ENCODE measurements around the gene CARD9. TPM values are rescaled to one million over a fixed set of nuclear protein-coding genes. Genes with fewer than 3 reads are reported as not detected.

Gene CARD9
- total RNA-seq, 3 donors from 2014 or later (not counting 1 experiment from before 2014, with no cell fraction given): 1.6 to 4.2 (median 4.0) TPM

DNA sequence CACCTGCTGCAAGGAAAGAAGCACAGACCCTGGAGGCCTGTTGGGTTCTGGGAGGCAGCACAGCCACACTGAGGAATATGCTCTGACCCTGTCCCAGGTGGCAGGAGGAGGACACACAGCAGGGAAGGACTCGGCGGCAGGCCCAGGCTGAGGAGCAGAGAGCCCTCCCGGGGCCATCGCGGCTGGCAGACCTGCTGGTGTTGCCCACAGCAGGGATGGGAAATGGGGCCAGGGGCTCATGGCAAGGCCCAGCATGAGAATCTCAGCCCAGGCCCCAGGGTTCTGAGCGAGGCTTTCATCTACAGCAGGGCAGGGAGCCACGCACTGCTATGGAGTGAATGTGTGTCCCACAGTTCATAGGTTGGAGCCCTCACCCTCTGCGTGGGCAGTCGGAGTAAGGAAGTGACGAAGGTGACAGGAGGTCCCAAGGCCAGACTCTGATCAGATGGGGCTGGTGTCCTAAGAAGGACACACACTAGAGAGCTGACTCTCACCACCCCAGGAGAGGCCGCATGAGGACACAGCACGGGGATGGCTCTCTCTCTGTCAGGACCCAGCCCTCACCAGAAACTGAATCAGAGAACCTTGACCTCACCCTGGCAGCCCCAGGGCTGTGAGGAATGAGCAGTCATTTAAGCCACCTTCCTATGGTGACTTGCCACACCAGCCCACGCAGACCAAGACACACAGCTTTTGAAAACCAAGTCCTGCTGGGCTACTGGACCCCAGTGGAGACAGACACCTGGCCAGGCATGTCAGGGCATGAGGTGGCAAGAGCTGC, 56.4 kb downstream of the CARD9 start:
- no peaks in the 10 kb centered on the region for H3K36me3 ChIP-seq (ENCODE audit: control insufficient read depth, insufficient read depth, low read length)

GRCh38 chr9:136316271-136316751, 57.2 kb downstream of the CARD9 start:
- 28% methylated on average over 23 of the region's 23 CpGs for WGBS (ENCODE audit: insufficient coverage)
- H3K4me3 Mint-ChIP-seq: peak overlapping the region; percentile 89
- ATAC-seq: peak; percentile 73 to 83 (median 82)

More for the DNA sequence above, 56.4 kb downstream of the CARD9 start:
- no peaks in the 10 kb centered on the region for H3K36me3 Mint-ChIP-seq
- peak overlapping the region; percentile 89 for H3K4me3 Mint-ChIP-seq
- H3K4me3 ChIP-seq (ENCODE audit: low read length): no peak overlapping the region
- H3K9me3 Mint-ChIP-seq: peaks cover 4 to 8% of the 10 kb centered on the region in 2 donors
- peaks cover 33 to 35% of the 10 kb centered on the region in 2 donors for H3K4me1 Mint-ChIP-seq
- H3K27me3 Mint-ChIP-seq (ENCODE audit: low read depth in 2 of 2): peaks cover 0 to 8% of the 10 kb centered on the region in 2 donors
- H3K27me3 ChIP-seq (ENCODE audit: control insufficient read depth, insufficient read depth, low read length): no peaks in the 10 kb centered on the region
- WGBS (ENCODE audit: insufficient coverage): 89% methylated on average over 13 of the region's 13 CpGs
- peaks cover 29% of the 10 kb centered on the region for H3K9me3 ChIP-seq (ENCODE audit: control insufficient read depth, insufficient read depth, low read length)
- peaks cover 35% of the 10 kb centered on the region for H3K4me1 ChIP-seq (ENCODE audit: control insufficient read depth, insufficient read depth, low read length)
- peak overlapping the region; percentile 83 for H3K27ac ChIP-seq (ENCODE audit: low read length)
- ATAC-seq (no peak), DNase-seq (no peak)
- H3K27ac Mint-ChIP-seq: peak overlapping the region; percentile 95 to 99
- TF ChIP-seq CTCF (IDR thresholded peaks at IDR 0.05): no peak
- intact Hi-C loops (cut with micrococcal nuclease): loop anchor here (10.0 kb wide), 3 partner anchors 48 to 1398 kb away; partner anchors contain the start of genes DNLZ and SNAPC4

GRCh38 chr9:136314944-136315343, 58.5 kb downstream of the CARD9 start:
- Mint-ChIP-seq H3K27ac (peak overlapping the region; percentile 95 to 99), H3K9me3 (peaks cover 4 to 8% of the 10 kb centered on the region in 2 donors), H3K27me3 (ENCODE audit: low read depth in 2 of 2) (peaks cover 0 to 8% of the 10 kb centered on the region in 2 donors), H3K4me3 (peak overlapping the region; percentile 89), H3K4me1 (peaks cover 33 to 35% of the 10 kb centered on the region in 2 donors), H3K36me3 (no peaks in the 10 kb centered on the region)
- TF ChIP-seq CTCF (IDR thresholded peaks at IDR 0.05): no peak
- Histone ChIP-seq H3K4me1 (ENCODE audit: control insufficient read depth, insufficient read depth, low read length) (peaks cover 53% of the 10 kb centered on the region), H3K27me3 (ENCODE audit: control insufficient read depth, insufficient read depth, low read length) (no peaks in the 10 kb centered on the region), H3K9me3 (ENCODE audit: control insufficient read depth, insufficient read depth, low read length) (peaks cover 29% of the 10 kb centered on the region), H3K4me3 (ENCODE audit: low read length) (no peak overlapping the region), H3K27ac (ENCODE audit: low read length) (peak overlapping the region; percentile 83), H3K36me3 (ENCODE audit: control insufficient read depth, insufficient read depth, low read length) (no peaks in the 10 kb centered on the region)
- 88% methylated on average over 4 of the region's 4 CpGs for WGBS (ENCODE audit: insufficient coverage)
- DNase-seq (no peak), ATAC-seq (no peak)
- intact Hi-C loops (cut with micrococcal nuclease): loop anchor here (10.0 kb wide), 3 partner anchors 50 to 1400 kb away; partner anchors contain the start of genes DNLZ and SNAPC4

More at GRCh38 chr9:136316271-136316751, 57.2 kb downstream of the CARD9 start:
- peaks cover 33 to 35% of the 10 kb centered on the region in 2 donors for H3K4me1 Mint-ChIP-seq
- H3K9me3 Mint-ChIP-seq: peaks cover 4 to 8% of the 10 kb centered on the region in 2 donors
- no peak for TF ChIP-seq CTCF (IDR thresholded peaks at IDR 0.05)
- no peaks in the 10 kb centered on the region for H3K36me3 Mint-ChIP-seq
- DNase-seq: peak; percentile 69 to 89
- Histone ChIP-seq H3K36me3 (ENCODE audit: control insufficient read depth, insufficient read depth, low read length) (no peaks in the 10 kb centered on the region), H3K4me1 (ENCODE audit: control insufficient read depth, insufficient read depth, low read length) (peaks cover 43% of the 10 kb centered on the region), H3K27ac (ENCODE audit: low read length) (peak overlapping the region; percentile 83), H3K27me3 (ENCODE audit: control insufficient read depth, insufficient read depth, low read length) (no peaks in the 10 kb centered on the region), H3K9me3 (ENCODE audit: control insufficient read depth, insufficient read depth, low read length) (peaks cover 29% of the 10 kb centered on the region), H3K4me3 (ENCODE audit: low read length) (no peak overlapping the region)
- peaks cover 0 to 8% of the 10 kb centered on the region in 2 donors for H3K27me3 Mint-ChIP-seq (ENCODE audit: low read depth in 2 of 2)
- H3K27ac Mint-ChIP-seq: peak overlapping the region; percentile 95 to 99
- intact Hi-C loops (cut with micrococcal nuclease): loop anchor here (10.0 kb wide), 3 partner anchors 48 to 1398 kb away; partner anchors contain the start of genes DNLZ and SNAPC4
